Fibroblast of the aortic adventitia (primary cell): ENCODE measurements around the gene CD300LB. TPM values are rescaled to one million over a fixed set of nuclear protein-coding genes. Genes with fewer than 3 reads are reported as not detected.
"Not testable (repeated sequence)": the region's sequence is repeated elsewhere in the genome, so short reads cannot be mapped to it uniquely, and the experiment has no call there.

Experiments
- DNase-seq: peaks from one replicate; pipeline ENCODE4 v3.0.0-alpha.2; 2010; ENCODE audit warnings: low read depth
- H3K4me3 ChIP-seq: 2 replicates; pipeline ENCODE4 v1.5.1; 2011; ENCODE audit warnings: low read depth, mild to moderate bottlenecking, control low read depth, low read length, moderate library complexity
- CTCF ChIP-seq: IDR thresholded peaks from 2 replicates; pipeline ENCODE4 v1.5.1; 2011; ENCODE audit warnings: mild to moderate bottlenecking, low read length, control low read depth, inconsistent platforms; ENCODE audit not compliant: insufficient read depth
- total RNA-seq: library from RNA; depleted of rRNA; stranded (reverse); fragments of >200 nt; gene quantifications from 2 replicates; pipeline ENCODE4 v1.2.3, GENCODE V29; 2012; ENCODE audit warnings: low replicate concordance

CD300LB gene
- total RNA-seq, 1 donor: not detected

DNA sequence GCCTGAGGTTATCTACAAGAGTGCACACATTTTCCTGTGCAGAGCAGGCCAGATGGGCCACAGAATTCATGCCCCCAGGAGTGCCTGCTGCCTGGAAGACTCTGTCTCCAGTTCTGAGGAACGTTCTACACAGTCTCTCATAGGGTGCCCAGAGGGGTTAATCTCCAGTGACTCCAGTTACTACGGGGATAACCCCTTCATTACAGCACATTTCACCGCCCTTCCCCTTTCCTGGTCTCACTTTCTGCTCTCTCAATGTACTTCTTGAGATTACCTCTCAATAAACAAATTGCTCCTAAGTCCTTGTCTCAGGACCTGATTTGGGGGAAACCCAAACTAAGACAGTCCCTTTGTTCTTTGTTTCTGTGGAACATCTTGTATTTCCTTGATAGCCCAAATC lies 30.3 kb upstream of the CD300LB start:
- DNase-seq: no peak
- TF ChIP-seq CTCF: no peak
- no peak overlapping the region for H3K4me3 ChIP-seq

GRCh38 chr17:74558882-74559519 lies 27.7 kb upstream of the CD300LB start:
- no peak for DNase-seq
- TF ChIP-seq CTCF: no peak
- no peak overlapping the region for H3K4me3 ChIP-seq

DNA sequence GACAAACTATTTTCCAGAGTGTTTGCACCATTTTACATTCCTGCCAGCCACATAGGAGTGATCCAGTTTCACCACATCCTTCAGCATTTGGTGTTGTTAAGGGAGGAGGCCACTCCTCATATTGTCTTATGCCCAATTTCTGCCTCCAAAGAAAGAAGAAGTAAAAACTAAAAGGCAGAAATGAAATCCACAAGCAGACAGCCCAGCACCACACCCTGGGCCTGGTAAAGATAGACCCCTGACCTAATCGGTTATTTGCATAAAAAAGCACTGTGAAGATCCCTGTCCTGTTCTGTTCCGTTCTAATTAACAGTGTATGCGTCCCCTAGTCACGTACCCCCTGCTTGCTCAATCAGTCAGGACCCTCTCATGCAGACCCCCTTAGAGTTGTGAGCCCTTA lies 27.1 kb upstream of the CD300LB start:
- not testable (repeated sequence) for DNase-seq

DNA sequence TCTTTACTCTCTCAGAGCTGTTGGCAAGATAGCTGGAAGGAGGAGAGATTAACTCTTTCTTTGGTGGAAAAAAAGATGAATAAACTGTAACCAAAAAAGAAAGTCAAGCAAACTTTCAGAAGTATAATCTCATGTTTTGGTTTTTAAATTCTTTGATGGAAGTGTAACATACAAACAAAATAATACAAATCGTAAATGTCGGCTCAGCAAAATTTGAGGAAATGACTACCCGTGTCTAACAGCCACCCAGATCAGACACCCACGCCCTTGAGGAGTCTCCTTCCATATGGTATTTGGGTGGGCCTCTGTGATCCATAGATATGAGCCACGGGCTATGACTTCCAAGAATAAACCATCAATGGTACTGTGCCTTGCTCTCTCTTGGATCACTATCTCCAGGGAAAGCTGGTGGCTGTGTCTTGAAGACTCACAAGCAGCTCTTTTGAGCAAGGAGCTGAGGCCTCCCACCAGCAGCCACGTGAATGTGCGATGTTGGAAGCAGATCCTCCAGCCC lies 24.2 kb upstream of the CD300LB start:
- no peak for DNase-seq
- no peak overlapping the region for H3K4me3 ChIP-seq
- TF ChIP-seq CTCF: no peak

More for the DNA sequence above, 27.1 kb upstream of the CD300LB start:
- H3K4me3 ChIP-seq: not testable (repeated sequence)

- no peak overlapping the region for H3K4me3 ChIP-seq
- TF ChIP-seq CTCF: no peak
- DNase-seq: no peak
These were observed 23.6 kb upstream of the CD300LB start for GRCh38 chr17:74554909-74555308.

GRCh38 chr17:74552037-74552436 lies 20.8 kb upstream of the CD300LB start:
- DNase-seq: no peak
- no peak for TF ChIP-seq CTCF
- H3K4me3 ChIP-seq: no peak overlapping the region

DNA sequence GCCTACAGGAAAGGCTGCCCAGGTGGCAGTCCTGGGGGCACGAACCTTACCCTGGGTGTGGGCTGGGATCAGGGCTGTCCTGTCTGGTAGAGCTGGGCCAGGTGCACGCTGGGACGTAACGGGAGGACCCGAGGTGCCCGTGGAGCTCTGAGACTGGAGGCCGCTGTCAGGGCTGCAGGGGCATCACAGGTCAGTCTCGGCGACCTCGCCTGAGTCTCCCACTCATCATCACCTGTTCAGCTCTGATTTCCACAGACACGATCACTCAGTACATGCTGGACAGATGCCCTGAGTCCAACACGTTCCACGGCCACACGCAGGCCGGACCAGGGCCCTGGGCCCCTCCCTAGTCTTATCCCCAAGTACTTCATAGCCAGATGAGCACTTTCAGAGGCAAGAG lies 19.3 kb upstream of the CD300LB start:
- TF ChIP-seq CTCF: no peak
- H3K4me3 ChIP-seq: no peak overlapping the region
- no peak for DNase-seq
